ENCODE results near the gene CCDC157. TPM values are rescaled to one million over a fixed set of nuclear protein-coding genes. Genes with fewer than 3 reads are reported as not detected.
A peak's percentile ranks its signal among the peaks of the same experiment; 100 is the strongest.
"Not testable (repeated sequence)": the region's sequence is repeated elsewhere in the genome, so short reads cannot be mapped to it uniquely, and the experiment has no call there.

Gene CCDC157
- total RNA-seq, 4 donors from 2014 or later, result 0.99 to 1.9 (median 1.5) TPM

DNA sequence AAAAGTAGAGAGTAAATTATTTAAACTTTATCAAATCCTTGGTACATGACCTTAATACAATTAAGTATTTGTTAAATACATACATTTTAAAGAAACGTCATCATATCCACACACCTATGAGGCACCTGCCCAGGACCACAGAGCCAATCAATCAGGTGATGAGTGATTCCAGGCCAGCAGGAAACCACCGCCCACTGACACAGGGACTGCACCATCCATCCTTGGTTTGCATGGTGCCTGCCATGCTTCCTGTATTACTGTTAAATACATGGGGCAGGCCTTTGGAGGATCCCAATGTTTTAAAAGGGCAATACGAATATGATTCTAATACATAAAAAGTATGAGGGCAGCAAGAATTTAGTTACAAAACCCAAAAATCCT is 23.1 kb upstream of the CCDC157 start:
- no peak overlapping the region for H3K4me3 ChIP-seq
- WGBS, 2 donors (ENCODE audit: low coverage in 1 of 2), result 40 to 76% methylated on average over 1 to 3 of the region's 3 CpGs
- H3K36me3 ChIP-seq, result peaks cover 7 to 88% of the 10 kb centered on the region in 2 donors
- no peak for ATAC-seq
- no peaks in the 10 kb centered on the region for H3K27me3 ChIP-seq
- no peak overlapping the region for H3K27ac ChIP-seq
- H3K4me1 ChIP-seq, result peaks cover 0 to 9% (median 0%) of the 10 kb centered on the region in 3 donors
- no peaks in the 10 kb centered on the region for H3K9me3 ChIP-seq
- no peak for TF ChIP-seq POLR2AphosphoS5 (IDR thresholded peaks at IDR 0.05)
- TF ChIP-seq, protein P1, sequence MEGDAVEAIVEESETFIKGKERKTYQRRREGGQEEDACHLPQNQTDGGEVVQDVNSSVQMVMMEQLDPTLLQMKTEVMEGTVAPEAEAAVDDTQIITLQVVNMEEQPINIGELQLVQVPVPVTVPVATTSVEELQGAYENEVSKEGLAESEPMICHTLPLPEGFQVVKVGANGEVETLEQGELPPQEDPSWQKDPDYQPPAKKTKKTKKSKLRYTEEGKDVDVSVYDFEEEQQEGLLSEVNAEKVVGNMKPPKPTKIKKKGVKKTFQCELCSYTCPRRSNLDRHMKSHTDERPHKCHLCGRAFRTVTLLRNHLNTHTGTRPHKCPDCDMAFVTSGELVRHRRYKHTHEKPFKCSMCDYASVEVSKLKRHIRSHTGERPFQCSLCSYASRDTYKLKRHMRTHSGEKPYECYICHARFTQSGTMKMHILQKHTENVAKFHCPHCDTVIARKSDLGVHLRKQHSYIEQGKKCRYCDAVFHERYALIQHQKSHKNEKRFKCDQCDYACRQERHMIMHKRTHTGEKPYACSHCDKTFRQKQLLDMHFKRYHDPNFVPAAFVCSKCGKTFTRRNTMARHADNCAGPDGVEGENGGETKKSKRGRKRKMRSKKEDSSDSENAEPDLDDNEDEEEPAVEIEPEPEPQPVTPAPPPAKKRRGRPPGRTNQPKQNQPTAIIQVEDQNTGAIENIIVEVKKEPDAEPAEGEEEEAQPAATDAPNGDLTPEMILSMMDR (IDR thresholded peaks at IDR 0.05), result no peak
- no peak for TF ChIP-seq POLR2A (IDR thresholded peaks at IDR 0.05)
- TF ChIP-seq EP300 (IDR thresholded peaks at IDR 0.05), result no peak

DNA sequence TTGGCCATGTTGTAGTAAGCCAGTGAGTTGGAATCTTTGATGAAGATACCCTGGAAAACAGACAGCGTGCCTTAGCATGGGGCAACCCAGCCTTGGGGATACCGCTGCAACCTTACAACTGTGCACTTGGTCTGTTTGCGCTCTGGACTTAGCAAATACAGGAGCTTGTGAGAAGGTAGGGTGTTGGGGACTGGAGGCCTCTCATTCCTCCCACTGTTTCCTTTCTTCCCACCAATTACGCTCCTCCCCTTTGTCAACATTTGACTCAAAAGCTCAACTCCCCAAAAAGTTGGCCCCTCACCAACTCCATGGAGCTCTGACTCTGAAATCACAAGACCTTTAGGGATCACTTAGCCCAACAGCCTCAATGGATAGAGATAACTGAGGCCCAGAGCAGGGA is 22.2 kb upstream of the CCDC157 start:
- WGBS, 2 donors (ENCODE audit: low coverage in 1 of 2), result 80 to 100% methylated on average over 1 to 2 of the region's 4 CpGs
- Histone ChIP-seq H3K9me3 (no peaks in the 10 kb centered on the region), H3K4me3 (no peak overlapping the region), H3K27ac (no peak overlapping the region), H3K27me3 (no peaks in the 10 kb centered on the region), H3K4me1 (peaks cover 0 to 9% (median 0%) of the 10 kb centered on the region in 3 donors), H3K36me3 (peaks cover 7 to 93% of the 10 kb centered on the region in 2 donors)
- ATAC-seq, result no peak
- TF ChIP-seq POLR2A (IDR thresholded peaks at IDR 0.05) (no peak), EP300 (IDR thresholded peaks at IDR 0.05) (no peak)
- TF ChIP-seq, protein P1 (IDR thresholded peaks at IDR 0.05), result no peak

DNA sequence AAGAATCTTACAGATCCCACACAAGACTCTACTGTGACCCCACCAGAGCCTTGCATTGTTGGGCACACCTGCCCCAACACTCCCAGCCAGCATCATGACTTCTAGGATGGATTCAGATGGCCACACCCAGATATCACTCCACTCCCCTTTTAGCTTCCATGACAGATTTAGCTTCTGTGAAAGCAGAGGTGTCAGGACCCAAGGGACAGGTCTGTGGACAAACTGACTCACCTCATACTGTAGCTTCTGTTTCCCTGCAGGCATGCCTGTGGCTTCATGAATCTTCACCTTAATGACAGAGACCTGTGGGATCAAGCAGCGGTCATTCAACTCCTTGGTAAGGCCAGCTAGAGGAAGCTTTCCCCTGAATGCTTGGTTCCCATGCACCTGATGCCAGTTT is 21.6 kb upstream of the CCDC157 start:
- no peak for TF ChIP-seq POLR2A (IDR thresholded peaks at IDR 0.05)
- ATAC-seq, result no peak
- H3K36me3 ChIP-seq, result peaks cover 7 to 99% of the 10 kb centered on the region in 2 donors
- no peaks in the 10 kb centered on the region for H3K27me3 ChIP-seq
- H3K27ac ChIP-seq, result no peak overlapping the region
- WGBS, 2 donors (ENCODE audit: low coverage in 1 of 2), result 80% methylated on average over 1 of the region's 1 CpG; no CpG with 5 or more reads in 1 of the 2 donors
- peaks cover 0 to 9% (median 0%) of the 10 kb centered on the region in 3 donors for H3K4me1 ChIP-seq
- H3K9me3 ChIP-seq, result no peaks in the 10 kb centered on the region
- no peak overlapping the region for H3K4me3 ChIP-seq

DNA sequence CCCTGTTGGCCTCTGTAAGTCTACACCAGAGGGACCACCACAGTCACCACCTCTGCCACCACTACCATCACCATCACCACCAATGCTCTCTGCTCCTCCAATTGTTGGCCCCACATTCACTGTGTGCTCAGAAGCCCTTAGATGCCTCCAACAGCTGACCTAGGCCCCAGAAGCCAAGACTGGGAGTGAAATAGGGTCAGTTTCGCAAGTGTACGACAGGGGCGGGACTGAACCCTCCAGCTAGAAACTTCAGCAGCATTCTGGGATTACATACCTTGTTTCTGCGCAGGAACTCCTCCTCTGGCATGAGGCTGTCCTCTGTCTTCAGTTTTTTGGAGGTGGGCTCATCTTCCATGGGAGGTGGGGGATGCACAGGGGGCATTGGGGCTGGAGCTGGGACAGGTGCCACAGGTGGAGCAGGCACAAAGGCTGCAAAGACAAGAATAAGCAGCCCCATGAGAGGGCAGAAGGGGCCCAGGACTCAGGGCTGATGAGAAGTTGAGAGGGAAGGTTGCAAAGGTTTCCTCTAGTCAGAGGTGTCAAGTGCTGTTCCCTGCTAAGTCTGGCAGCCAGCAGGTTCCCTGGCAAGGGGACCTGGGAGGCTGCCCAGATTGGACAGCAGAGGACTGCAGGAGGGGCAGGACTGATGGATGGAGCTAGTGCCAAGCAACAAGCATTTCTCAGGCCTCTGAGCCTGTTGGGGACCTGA is 19.9 kb upstream of the CCDC157 start:
- Histone ChIP-seq H3K4me1 (peaks cover 0 to 9% (median 0%) of the 10 kb centered on the region in 3 donors), H3K27ac (peak overlapping the region in 1 of 4 donors; percentile 35), H3K4me3 (no peak overlapping the region), H3K36me3 (peaks cover 7 to 100% of the 10 kb centered on the region in 2 donors), H3K9me3 (no peaks in the 10 kb centered on the region), H3K27me3 (no peaks in the 10 kb centered on the region)
- TF ChIP-seq, protein P1 (IDR thresholded peaks at IDR 0.05), result no peak
- TF ChIP-seq POLR2AphosphoS5 (IDR thresholded peaks at IDR 0.05) (no peak), EP300 (IDR thresholded peaks at IDR 0.05) (no peak), POLR2A (IDR thresholded peaks at IDR 0.05) (no peak)
- no peak for ATAC-seq
- WGBS, 2 donors (ENCODE audit: low coverage in 1 of 2), result 100% methylated on average over 1 of the region's 4 CpGs; no CpG with 5 or more reads in 1 of the 2 donors

DNA sequence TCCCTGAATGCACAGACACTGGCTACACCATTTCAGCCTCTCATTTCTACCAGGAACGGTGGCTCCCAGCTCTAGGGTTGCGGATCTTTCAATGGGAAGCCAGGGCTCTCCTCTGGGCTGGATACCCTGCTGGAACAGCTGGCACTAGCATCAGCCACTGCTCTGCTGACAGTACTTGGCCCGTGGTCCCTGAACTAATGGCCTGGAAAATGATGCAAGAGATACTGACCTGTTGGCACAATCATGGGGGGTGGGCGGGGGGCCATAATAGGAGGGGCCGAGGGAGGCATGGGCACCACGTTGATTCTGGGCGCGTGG is 19.4 kb upstream of the CCDC157 start:
- TF ChIP-seq POLR2AphosphoS5 (IDR thresholded peaks at IDR 0.05), result no peak
- no peak for TF ChIP-seq EP300 (IDR thresholded peaks at IDR 0.05)
- no peak for TF ChIP-seq POLR2A (IDR thresholded peaks at IDR 0.05)
- TF ChIP-seq, protein P1 (IDR thresholded peaks at IDR 0.05), result no peak
- Histone ChIP-seq H3K9me3 (no peaks in the 10 kb centered on the region), H3K36me3 (peaks cover 10 to 100% of the 10 kb centered on the region in 2 donors), H3K4me3 (no peak overlapping the region), H3K27ac (peak overlapping the region in 1 of 4 donors; percentile 35), H3K4me1 (peaks cover 0 to 9% (median 0%) of the 10 kb centered on the region in 3 donors), H3K27me3 (no peaks in the 10 kb centered on the region)
- WGBS, 2 donors (ENCODE audit: low coverage in 1 of 2), result 83% methylated on average over 5 of the region's 8 CpGs; no CpG with 5 or more reads in 1 of the 2 donors
- no peak for ATAC-seq

DNA sequence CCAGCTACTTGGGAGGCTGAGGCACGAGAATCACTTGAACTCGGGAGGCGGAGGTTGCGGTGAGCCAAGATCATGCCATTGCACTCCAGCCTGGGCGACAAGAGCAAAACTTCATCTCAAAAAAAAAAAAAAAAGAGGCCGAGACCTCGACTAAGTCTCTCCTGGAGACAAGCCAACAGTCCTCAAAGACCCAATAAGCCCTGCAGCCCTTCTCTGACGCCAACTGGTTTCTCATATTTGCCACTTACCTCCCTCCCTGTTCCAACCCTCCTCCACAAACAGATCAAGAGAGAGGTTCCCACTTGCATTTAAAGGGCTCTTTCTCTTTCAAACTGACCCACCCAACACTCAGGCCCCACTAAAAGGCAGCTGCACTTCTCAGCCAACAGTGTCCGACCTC is 18.5 kb upstream of the CCDC157 start:
- not testable (repeated sequence) for ATAC-seq, H3K4me3 ChIP-seq, H3K27me3 ChIP-seq, H3K9me3 ChIP-seq
- Histone ChIP-seq H3K36me3 (peaks cover 13 to 100% of the 10 kb centered on the region in 2 donors), H3K27ac (peak overlapping the region in 1 of 4 donors; percentile 5), H3K4me1 (peaks cover 0 to 16% (median 0%) of the 10 kb centered on the region in 3 donors)
- WGBS, 2 donors (ENCODE audit: low coverage in 1 of 2), result 71% methylated on average over 9 of the region's 9 CpGs; no CpG with 5 or more reads in 1 of the 2 donors

Data from gastroesophageal sphincter (tissue), 4 donors.